ENCODE results near the gene GVQW3.

Gene GVQW3

DNA sequence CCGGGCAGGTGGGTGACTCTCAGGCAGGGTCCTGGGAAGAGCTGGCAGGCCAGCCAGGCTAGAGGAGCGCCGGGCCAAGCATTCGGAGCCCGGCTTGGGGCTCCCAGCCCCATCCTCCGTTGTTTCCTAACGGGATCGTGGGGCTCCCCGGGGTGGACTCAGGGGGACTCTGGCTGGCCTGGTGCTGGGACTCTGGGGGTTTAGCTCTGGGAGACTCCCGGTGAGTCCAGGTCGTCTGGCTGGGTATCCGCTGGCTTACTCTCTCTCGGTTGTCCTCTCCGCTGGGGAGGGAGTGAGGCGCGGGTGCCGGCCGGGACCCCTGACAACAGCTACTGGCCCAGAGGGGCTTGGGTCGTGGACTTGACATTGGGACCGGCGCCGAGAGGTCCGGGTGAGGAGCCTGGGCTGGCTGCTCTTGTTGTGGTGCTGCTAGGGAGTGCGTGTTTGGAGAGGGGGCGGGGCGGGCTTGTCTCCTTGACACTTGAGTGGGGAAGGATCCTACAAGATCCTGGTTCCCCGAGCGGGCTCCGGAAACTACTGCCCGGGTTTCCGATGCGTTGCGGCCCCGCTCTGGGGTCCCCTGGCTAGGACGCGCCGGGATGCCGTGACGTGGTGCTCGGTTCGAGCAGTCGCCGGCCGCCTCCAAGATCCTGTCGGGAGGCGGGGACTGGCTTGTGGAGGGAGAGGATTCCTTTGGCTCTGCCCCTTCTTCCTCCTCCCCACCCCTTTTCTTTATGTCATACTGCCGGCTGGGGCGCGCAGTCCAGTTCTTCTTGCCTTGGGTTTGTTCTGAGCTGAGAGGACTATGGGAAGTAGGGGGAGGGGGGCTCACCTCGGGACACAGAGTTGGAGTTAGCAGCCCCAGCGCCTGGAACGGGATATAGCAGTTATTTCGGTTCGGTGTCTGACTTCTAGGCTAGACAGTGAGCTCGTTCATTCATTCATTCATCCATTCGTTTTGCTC, 64.3 kb downstream of the GVQW3 start:
- peak; percentile 50 for DNase-seq (ENCODE audit: low read depth)

DNA sequence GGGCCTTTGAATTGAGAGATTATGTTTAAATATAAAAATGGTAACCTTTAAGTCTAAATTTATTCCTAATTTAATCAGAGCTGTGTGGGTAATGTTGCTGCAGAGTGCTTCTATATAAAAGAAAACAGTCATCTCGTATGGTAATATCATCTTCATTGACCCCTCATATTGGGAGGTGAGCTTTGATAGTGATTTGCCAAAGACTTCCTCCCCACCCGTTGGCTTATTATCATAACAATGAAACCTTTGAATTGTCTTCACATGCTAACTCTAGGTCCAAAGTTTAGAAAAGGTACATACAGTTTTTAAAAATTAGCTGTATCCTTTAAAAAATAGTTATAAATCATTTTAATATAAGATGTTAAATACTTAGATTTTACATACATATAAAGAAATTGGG, 67.4 kb downstream of the GVQW3 start:
- DNase-seq (ENCODE audit: low read depth): no peak

DNA sequence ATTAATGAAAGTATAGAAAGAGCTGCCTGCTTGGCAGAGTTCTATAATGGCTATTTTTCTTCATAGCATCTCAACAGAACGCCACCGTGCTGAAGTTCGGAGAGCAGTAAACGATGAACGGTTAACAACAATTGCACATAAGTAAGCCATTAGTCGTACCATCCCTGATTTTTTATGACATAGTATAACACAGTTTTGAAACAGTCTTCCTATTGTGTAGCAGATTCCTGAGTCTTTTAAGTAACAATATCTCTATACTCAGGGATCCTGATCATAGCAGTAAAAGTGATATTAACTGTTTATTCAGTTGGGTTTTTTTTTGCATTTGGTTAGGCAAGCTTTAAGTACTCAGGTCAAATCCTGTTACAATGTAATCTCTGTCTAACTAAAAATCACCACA, 72.1 kb downstream of the GVQW3 start:
- no peak for DNase-seq (ENCODE audit: low read depth)

DNA sequence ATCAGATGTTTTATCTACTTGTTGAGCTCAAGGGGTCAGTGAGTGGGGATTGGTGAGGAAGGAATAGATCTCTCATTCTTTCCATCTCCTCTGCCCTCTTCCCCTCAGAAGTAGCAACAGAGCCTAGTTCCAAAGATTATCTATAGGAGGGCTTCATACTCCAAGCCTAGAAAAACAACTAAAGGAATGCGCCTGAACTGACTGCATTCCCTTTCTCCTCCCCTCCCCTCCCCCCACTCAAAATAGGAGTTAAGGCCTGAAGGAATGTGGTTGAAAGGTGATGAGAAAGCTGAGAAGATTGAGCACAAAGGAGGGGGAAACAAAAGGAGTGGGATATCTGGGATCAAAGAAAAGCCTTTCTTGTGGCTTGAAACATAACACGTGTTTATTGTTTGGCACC, 74.2 kb downstream of the GVQW3 start:
- no peak for DNase-seq (ENCODE audit: low read depth)

DNA sequence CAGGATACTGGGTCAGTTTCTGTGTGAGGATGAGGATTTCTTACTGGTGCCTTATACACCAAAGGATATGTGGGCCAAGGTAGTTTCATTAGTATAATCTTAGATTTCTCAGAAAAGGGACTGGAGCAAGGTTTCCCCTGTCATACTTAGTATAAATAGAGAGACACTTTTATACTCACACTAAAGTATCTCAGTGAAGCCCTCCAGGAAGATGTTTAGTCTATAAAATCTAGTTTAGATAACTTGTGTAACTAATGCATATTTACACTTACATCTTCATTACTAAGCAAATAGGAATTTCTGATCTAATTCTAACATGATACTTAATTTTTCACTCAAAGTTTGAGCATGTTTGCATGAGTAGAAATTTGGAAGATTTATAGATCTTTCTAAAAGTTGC, 74.8 kb downstream of the GVQW3 start:
- no peak for DNase-seq (ENCODE audit: low read depth)

DNA sequence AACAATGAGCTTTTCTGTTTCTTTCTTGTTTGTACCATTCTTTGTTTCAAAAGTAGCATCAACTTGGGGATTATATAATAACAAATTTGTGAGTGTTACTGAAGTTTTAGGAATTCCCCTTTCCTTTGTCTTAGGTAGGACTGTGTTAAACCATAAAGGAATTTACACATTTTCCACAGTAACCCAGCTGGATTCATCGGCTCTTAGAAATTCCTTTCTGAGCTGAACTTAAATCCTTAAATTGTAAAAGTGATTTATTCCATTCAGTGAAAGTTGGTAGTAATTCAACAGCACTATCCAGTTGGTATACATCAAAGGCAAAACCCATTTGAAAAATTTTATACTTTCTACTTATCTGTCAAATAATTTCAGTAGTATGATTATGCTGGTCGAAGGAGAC, 75.4 kb downstream of the GVQW3 start:
- no peak for DNase-seq (ENCODE audit: low read depth)

All from activated T-cell treated with anti-CD3 and anti-CD28 coated beads for 48 hours (primary cell).